Cardiac muscle cell (in vitro differentiated cells and primary cell): ENCODE measurements around the gene IL11. TPM values are rescaled to one million over a fixed set of nuclear protein-coding genes. Genes with fewer than 3 reads are reported as not detected.
A peak's percentile ranks its signal among the peaks of the same experiment; 100 is the strongest.

Experiments
- DNase-seq, 2 donors: peaks; one replicate each; pipeline versions ENCODE4 v3.0.0 to v3.0.0-alpha.2; 2010 to 2017; ENCODE audit warnings: low read depth in 1 of 2, low spot score in 1 of 2
- H3K27ac ChIP-seq: fragments of 200-600 bp; sonication (generic); 2 replicates; pipeline ENCODE4 v1.5.1; 2016
- H3K27me3 ChIP-seq: fragments of 200-600 bp; sonication (generic); 2 replicates; pipeline ENCODE4 v1.6.0; 2016; ENCODE audit warnings: control low read depth
- H3K36me3 ChIP-seq: fragments of 200-600 bp; sonication (generic); 2 replicates; pipeline ENCODE4 v1.5.1; 2016; ENCODE audit warnings: control low read depth
- H3K4me1 ChIP-seq: fragments of 200-600 bp; sonication (generic); 2 replicates; pipeline ENCODE4 v1.8.1; 2017; ENCODE audit warnings: low read depth, mild to moderate bottlenecking, mixed run types
- H3K4me3 ChIP-seq: fragments of 200-600 bp; sonication (generic); 2 replicates; pipeline ENCODE4 v1.5.1; 2016; ENCODE audit warnings: mild to moderate bottlenecking
- H3K9me3 ChIP-seq: fragments of 200-600 bp; sonication (generic); 2 replicates; pipeline ENCODE4 v1.5.1; 2017; ENCODE audit warnings: low read depth, mild to moderate bottlenecking, control low read depth
- polyA plus RNA-seq: library from polyadenylated mRNA; unstranded; fragments of >200 nt; fragmentation: Nextera tagmentation; extraction: Ambion mirVana; gene quantifications from 2 replicates; pipeline ENCODE4 v1.2.1, GENCODE V29; 2016
- total RNA-seq: library from RNA; depleted of rRNA; stranded (reverse); fragments of >200 nt; gene quantifications from 2 replicates; pipeline ENCODE4 v1.2.3, GENCODE V29; 2016
- TF ChIP-seq, protein P1 (sequence below): IDR thresholded peaks from 2 replicates; pipeline ENCODE4 v1.5.1; 2012; ENCODE audit warnings: low read depth, mild to moderate bottlenecking, low read length

Gene IL11
- total and polyA plus RNA-seq, 2 experiments from 2014 or later: 0.12 TPM; not detected in 1

GRCh38 chr19:55384920-55385723 lies 14.9 kb upstream of the IL11 start:
- Histone ChIP-seq H3K4me3 (peak overlapping the region; percentile 89), H3K9me3 (no peaks in the 10 kb centered on the region), H3K4me1 (peaks cover 20% of the 10 kb centered on the region), H3K27ac (peak overlapping the region; percentile 71), H3K27me3 (no peaks in the 10 kb centered on the region), H3K36me3 (peaks cover 22% of the 10 kb centered on the region)
- peak; percentile 96 to 97 for DNase-seq
- TF ChIP-seq, protein P1, sequence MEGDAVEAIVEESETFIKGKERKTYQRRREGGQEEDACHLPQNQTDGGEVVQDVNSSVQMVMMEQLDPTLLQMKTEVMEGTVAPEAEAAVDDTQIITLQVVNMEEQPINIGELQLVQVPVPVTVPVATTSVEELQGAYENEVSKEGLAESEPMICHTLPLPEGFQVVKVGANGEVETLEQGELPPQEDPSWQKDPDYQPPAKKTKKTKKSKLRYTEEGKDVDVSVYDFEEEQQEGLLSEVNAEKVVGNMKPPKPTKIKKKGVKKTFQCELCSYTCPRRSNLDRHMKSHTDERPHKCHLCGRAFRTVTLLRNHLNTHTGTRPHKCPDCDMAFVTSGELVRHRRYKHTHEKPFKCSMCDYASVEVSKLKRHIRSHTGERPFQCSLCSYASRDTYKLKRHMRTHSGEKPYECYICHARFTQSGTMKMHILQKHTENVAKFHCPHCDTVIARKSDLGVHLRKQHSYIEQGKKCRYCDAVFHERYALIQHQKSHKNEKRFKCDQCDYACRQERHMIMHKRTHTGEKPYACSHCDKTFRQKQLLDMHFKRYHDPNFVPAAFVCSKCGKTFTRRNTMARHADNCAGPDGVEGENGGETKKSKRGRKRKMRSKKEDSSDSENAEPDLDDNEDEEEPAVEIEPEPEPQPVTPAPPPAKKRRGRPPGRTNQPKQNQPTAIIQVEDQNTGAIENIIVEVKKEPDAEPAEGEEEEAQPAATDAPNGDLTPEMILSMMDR: no peak

GRCh38 chr19:55384131-55384919 lies 14.1 kb upstream of the IL11 start, which contains the start of gene TMEM238:
Gene TMEM238 (minus strand): TSS chr19:55384292. CDS start chr19:55384259, 33 bp downstream.
- Histone ChIP-seq H3K27me3 (no peaks in the 10 kb centered on the region), H3K36me3 (peaks cover 19% of the 10 kb centered on the region), H3K4me1 (peaks cover 20% of the 10 kb centered on the region), H3K27ac (peak within 1 kb of the TSS; percentile 62), H3K9me3 (no peaks in the 10 kb centered on the region), H3K4me3 (peak within 1 kb of the TSS; percentile 89)
- TF ChIP-seq, protein P1: no peak
- no peak for DNase-seq

DNA sequence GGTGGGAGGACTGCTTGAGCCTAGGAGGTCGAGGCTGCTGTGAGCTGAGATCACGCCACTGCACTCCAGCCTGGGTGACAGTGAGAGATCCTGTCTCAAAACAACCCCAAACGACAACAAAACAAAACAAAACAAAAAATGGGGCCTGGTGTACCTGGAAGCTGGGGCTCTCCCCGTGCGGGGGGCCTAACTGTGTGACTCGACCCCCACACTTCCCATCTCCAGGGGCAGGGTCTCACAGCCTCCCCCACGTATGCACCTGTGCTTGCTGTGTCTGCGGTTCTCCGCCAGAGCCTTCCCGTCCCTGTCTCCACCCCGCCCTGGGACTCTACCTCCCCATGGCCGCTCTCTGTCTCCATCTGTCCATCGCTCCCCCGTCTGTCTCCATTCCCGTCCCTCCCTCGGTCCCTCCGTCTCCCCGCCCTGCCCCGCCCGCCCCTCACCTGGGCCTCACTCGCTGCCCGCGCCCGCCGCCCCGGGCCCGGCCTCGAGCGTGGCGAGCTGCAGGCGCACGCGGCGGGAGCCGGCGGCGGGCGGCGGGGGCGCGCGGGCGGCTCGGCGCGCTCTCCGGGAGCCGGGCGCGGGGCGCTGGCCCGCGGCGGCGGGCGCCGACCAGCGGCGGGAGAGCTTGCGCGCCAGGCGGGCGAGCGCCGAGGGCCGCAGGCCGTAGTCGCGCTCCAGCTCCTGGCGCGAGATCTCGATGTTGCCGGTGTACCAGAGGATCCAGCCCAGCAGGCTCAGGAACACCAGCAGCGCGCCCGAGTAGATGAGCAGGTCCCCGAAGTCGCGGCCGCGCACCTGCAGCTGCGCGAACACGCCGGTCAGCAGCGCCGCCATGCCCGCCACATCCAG lies 13.2 kb upstream of the IL11 start:
- TF ChIP-seq, protein P1: no peak
- DNase-seq: peak; percentile 75 to 81
- H3K27me3 ChIP-seq: peaks cover 7% of the 10 kb centered on the region
- H3K27ac ChIP-seq: no peak overlapping the region
- H3K9me3 ChIP-seq: no peaks in the 10 kb centered on the region
- H3K4me3 ChIP-seq: peak overlapping the region; percentile 89
- H3K36me3 ChIP-seq: peaks cover 14% of the 10 kb centered on the region
- H3K4me1 ChIP-seq: peaks cover 20% of the 10 kb centered on the region

DNA sequence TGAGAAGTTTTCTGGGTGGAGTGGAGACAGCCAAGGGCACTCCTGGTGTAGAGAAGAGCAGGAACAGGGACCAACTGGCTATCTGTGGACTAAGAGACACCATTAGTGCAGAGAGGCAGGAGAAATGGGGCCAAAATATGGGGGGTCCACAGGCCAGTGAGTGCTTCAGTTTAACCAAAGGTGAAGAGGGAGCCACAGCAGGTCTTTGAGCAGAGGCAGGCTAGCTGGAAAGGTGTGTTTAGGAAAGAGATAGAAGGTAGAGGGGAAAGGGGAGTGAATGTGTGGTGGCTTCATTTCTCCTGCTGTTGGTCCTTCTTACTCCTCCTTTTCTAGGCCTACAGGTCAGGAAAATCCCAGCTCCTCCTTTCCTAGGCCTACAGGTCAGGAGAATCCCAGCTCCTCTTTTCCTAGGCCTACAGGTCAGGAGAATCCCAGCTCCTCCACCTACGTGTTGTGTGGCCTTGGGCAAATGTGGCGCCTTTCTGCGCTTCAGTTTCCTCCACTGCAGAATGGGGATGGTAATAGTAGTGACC lies 12.3 kb upstream of the IL11 start:
- Histone ChIP-seq H3K27me3 (peaks cover 16% of the 10 kb centered on the region), H3K4me3 (no peak overlapping the region), H3K36me3 (peaks cover 8% of the 10 kb centered on the region), H3K4me1 (peaks cover 20% of the 10 kb centered on the region), H3K9me3 (no peaks in the 10 kb centered on the region), H3K27ac (no peak overlapping the region)
- no peak for DNase-seq
- TF ChIP-seq, protein P1: no peak

DNA sequence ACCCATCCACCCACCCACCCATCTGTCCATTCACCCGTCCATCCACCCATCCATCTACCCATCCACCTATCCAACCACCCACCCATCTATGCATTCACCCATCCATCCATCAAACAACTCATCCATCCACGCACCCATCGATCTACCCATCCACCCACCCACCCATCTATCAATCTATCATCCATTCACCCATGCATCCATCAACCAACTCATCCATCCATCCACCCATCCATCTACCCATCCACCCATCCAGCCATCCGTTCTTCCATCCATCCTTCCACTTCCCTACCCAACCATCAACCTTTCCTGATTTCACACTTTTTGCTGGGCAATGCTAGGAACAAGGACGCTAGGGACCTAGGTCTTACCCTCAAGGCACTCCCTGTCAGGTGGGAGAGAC lies 11.8 kb upstream of the IL11 start:
- Histone ChIP-seq H3K9me3 (no peaks in the 10 kb centered on the region), H3K27ac (no peak overlapping the region), H3K4me3 (no peak overlapping the region), H3K4me1 (peaks cover 16% of the 10 kb centered on the region), H3K27me3 (peaks cover 20% of the 10 kb centered on the region), H3K36me3 (peaks cover 2% of the 10 kb centered on the region)
- TF ChIP-seq, protein P1: no peak
- no peak for DNase-seq
